ENCODE measurements around the gene NEFH.

NEFH gene

GRCh38 chr22:29509298-29509697 lies 29.3 kb downstream of the NEFH start:
- DNase-seq: no peak

GRCh38 chr22:29509815-29510214 lies 29.8 kb downstream of the NEFH start:
- no peak for DNase-seq

- DNase-seq: no peak
Measured at GRCh38 chr22:29510542-29510941, 30.5 kb downstream of the NEFH start.

- DNase-seq: no peak
Measured at GRCh38 chr22:29511126-29511862, 31.3 kb downstream of the NEFH start.

- DNase-seq: no peak
Measured at GRCh38 chr22:29512031-29512430, 32.0 kb downstream of the NEFH start.

- DNase-seq: no peak
Measured at GRCh38 chr22:29517215-29517908, 37.3 kb downstream of the NEFH start.

GRCh38 chr22:29518427-29518826 lies 38.4 kb downstream of the NEFH start:
- no peak for DNase-seq

GRCh38 chr22:29519996-29520395 lies 40.0 kb downstream of the NEFH start:
- no peak for DNase-seq

GRCh38 chr22:29520851-29521250 lies 40.8 kb downstream of the NEFH start:
- peak; percentile 70 for DNase-seq

GRCh38 chr22:29521526-29521925 lies 41.5 kb downstream of the NEFH start:
- DNase-seq: no peak

- no peak for DNase-seq
Measured at GRCh38 chr22:29523761-29524160, 43.7 kb downstream of the NEFH start.

GRCh38 chr22:29524442-29525191 lies 44.6 kb downstream of the NEFH start:
- peak; percentile 5 for DNase-seq

- DNase-seq: no peak
Measured at GRCh38 chr22:29528144-29528543, 48.1 kb downstream of the NEFH start.

- DNase-seq: no peak
Measured at GRCh38 chr22:29530716-29531115, 50.7 kb downstream of the NEFH start.

- DNase-seq: peak; percentile 13
Measured at GRCh38 chr22:29531419-29531818, 51.4 kb downstream of the NEFH start.

- no peak for DNase-seq
Measured at GRCh38 chr22:29536411-29536810, 56.4 kb downstream of the NEFH start.

GRCh38 chr22:29539105-29539504 lies 59.1 kb downstream of the NEFH start:
- DNase-seq: no peak

All from HCEC 1CT (cell line).